HG03103 (cell line): ENCODE measurements around the gene CLECL1.
"Not testable (repeated sequence)": the region's sequence is repeated elsewhere in the genome, so short reads cannot be mapped to it uniquely, and the experiment has no call there.

Experiments used
- ATAC-seq: cut with Tn5 transposase; IDR thresholded peaks from one replicate; pipeline ENCODE4 v1.9.1; 2021; ENCODE audit warnings: low read depth; ENCODE audit not compliant: unreplicated experiment

Gene CLECL1

GRCh38 chr12:9725213-9725870 is 7.6 kb downstream of the CLECL1 start:
- no peak for ATAC-seq

- no peak for ATAC-seq
These were observed 8.9 kb downstream of the CLECL1 start for GRCh38 chr12:9724023-9724422.

GRCh38 chr12:9721394-9722092 is 11.4 kb downstream of the CLECL1 start:
- peak; percentile 47 for ATAC-seq

- no peak for ATAC-seq
These were observed 13.1 kb downstream of the CLECL1 start for GRCh38 chr12:9719790-9720189.

- ATAC-seq, result no peak
These were observed 13.9 kb downstream of the CLECL1 start for GRCh38 chr12:9718968-9719367.

- no peak for ATAC-seq
These were observed 15.6 kb downstream of the CLECL1 start for GRCh38 chr12:9717070-9717925.

GRCh38 chr12:9713032-9713558 is 19.8 kb downstream of the CLECL1 start:
- ATAC-seq, result peak; percentile 69

GRCh38 chr12:9711664-9712063 is 21.2 kb downstream of the CLECL1 start:
- no peak for ATAC-seq

- no peak for ATAC-seq
These were observed 22.1 kb downstream of the CLECL1 start for GRCh38 chr12:9710584-9711375.

- no peak for ATAC-seq
These were observed 24.0 kb downstream of the CLECL1 start for GRCh38 chr12:9708853-9709252.

GRCh38 chr12:9707864-9708808 is 24.8 kb downstream of the CLECL1 start:
- ATAC-seq, result no peak

- ATAC-seq, result no peak
These were observed 25.5 kb downstream of the CLECL1 start for GRCh38 chr12:9707356-9707755.

- ATAC-seq, result no peak
These were observed 26.7 kb downstream of the CLECL1 start for GRCh38 chr12:9706086-9706685.

GRCh38 chr12:9704561-9704960 is 28.3 kb downstream of the CLECL1 start:
- ATAC-seq, result not testable (repeated sequence)

GRCh38 chr12:9702255-9702654 is 30.6 kb downstream of the CLECL1 start:
- no peak for ATAC-seq

GRCh38 chr12:9701380-9702154 is 31.3 kb downstream of the CLECL1 start:
- ATAC-seq, result no peak

GRCh38 chr12:9700606-9700956 is 32.3 kb downstream of the CLECL1 start:
- ATAC-seq, result no peak

GRCh38 chr12:9699898-9700605 is 32.8 kb downstream of the CLECL1 start:
- no peak for ATAC-seq
